Tibial artery (tissue), 4 donors: ENCODE measurements around the gene SLC24A3.
"Not testable (repeated sequence)": the region's sequence is repeated elsewhere in the genome, so short reads cannot be mapped to it uniquely, and the experiment has no call there.

Source experiments
- DNase-seq, 2 donors: peaks; one replicate each; pipeline ENCODE4 v3.0.0-alpha.2; 2019
- H3K27ac ChIP-seq, 2 donors: fragments of 200-600 bp; sonication (generic) in 1 of 2; 1 replicate in 1 of 2; 2 replicates in 1 of 2; pipeline ENCODE4 v1.5.1; 2018 to 2019; ENCODE audit warnings: mild to moderate bottlenecking in 1 of 2
- H3K27me3 ChIP-seq, 2 donors: fragments of 200-600 bp; sonication (generic) in 1 of 2; one replicate each; pipeline versions ENCODE4 v1.5.1 to v1.6.0; 2016 to 2019
- H3K36me3 ChIP-seq, 3 donors: fragments of 200-600 bp; sonication (generic) in 2 of 3; one replicate each; pipeline ENCODE4 v1.5.1; 2016 to 2019; ENCODE audit warnings: mild to moderate bottlenecking in 2 of 3
- H3K4me1 ChIP-seq, 4 donors: fragments of 200-600 bp; sonication (generic) in 2 of 4; 1 replicate in 3 of 4; 2 replicates in 1 of 4; pipeline ENCODE4 v1.5.1; 2016 to 2019
- H3K4me3 ChIP-seq, 2 donors: fragments of 200-600 bp; sonication (generic) in 1 of 2; 1 replicate in 1 of 2; 2 replicates in 1 of 2; pipeline ENCODE4 v1.5.1; 2018 to 2019; ENCODE audit warnings: mild to moderate bottlenecking in 2 of 2
- H3K9me3 ChIP-seq, 3 donors: fragments of 200-600 bp; sonication (generic) in 1 of 3; one replicate each; pipeline ENCODE4 v1.5.1; 2016 to 2019
- CTCF ChIP-seq, 2 experiments: fragments of 200-600 bp in 1 of 2; fragments of 450-650 bp in 1 of 2; IDR thresholded peaks; one replicate each; pipeline ENCODE4 v1.5.1; 2017 to 2019; ENCODE audit warnings: antibody characterized with exemption in 2 of 2, mild to moderate bottlenecking in 1 of 2, moderate library complexity in 1 of 2
- intact Hi-C: fragments of 100-400 bp; cut with DNase I; formaldehyde crosslinking; loops from one replicate; pipeline ENCODE4 v1.15.0; 2023; ENCODE audit warnings: low total_unique reads

The SLC24A3 gene

GRCh38 chr20:19749618-19750071, 537.2 kb downstream of the SLC24A3 start:
- intact Hi-C loops = no loop called here
- H3K4me1 ChIP-seq = peaks cover 0 to 18% (median 13%) of the 10 kb centered on the region in 4 donors
- H3K9me3 ChIP-seq = peaks cover 0 to 5% (median 3%) of the 10 kb centered on the region in 3 donors
- H3K27me3 ChIP-seq = no peaks in the 10 kb centered on the region
- no peak overlapping the region for H3K4me3 ChIP-seq
- no peaks in the 10 kb centered on the region for H3K36me3 ChIP-seq
- DNase-seq = no peak
- TF ChIP-seq CTCF (IDR thresholded peaks at IDR 0.05) = no peak
- H3K27ac ChIP-seq = no peak overlapping the region

GRCh38 chr20:19750101-19750606, 537.7 kb downstream of the SLC24A3 start:
- H3K27me3 ChIP-seq = no peaks in the 10 kb centered on the region
- no peaks in the 10 kb centered on the region for H3K36me3 ChIP-seq
- no peak for DNase-seq
- no peak overlapping the region for H3K27ac ChIP-seq
- TF ChIP-seq CTCF (IDR thresholded peaks at IDR 0.05) = no peak
- intact Hi-C loops = no loop called here
- peaks cover 0 to 5% (median 3%) of the 10 kb centered on the region in 3 donors for H3K9me3 ChIP-seq
- peaks cover 0 to 18% (median 13%) of the 10 kb centered on the region in 4 donors for H3K4me1 ChIP-seq
- no peak overlapping the region for H3K4me3 ChIP-seq

- intact Hi-C loops = no loop called here
- no peak for DNase-seq
- no peaks in the 10 kb centered on the region for H3K9me3 ChIP-seq
- TF ChIP-seq CTCF (IDR thresholded peaks at IDR 0.05) = no peak
- no peaks in the 10 kb centered on the region for H3K27me3 ChIP-seq
- no peak overlapping the region for H3K27ac ChIP-seq
- H3K36me3 ChIP-seq = no peaks in the 10 kb centered on the region
- H3K4me3 ChIP-seq = no peak overlapping the region
- H3K4me1 ChIP-seq = peaks cover 0 to 18% (median 13%) of the 10 kb centered on the region in 4 donors
These were observed 538.6 kb downstream of the SLC24A3 start for GRCh38 chr20:19750907-19751636.

- H3K27me3 ChIP-seq, intact Hi-C loops, H3K9me3 ChIP-seq, H3K36me3 ChIP-seq, H3K27ac ChIP-seq, H3K4me3 ChIP-seq, DNase-seq: not testable (repeated sequence)
- H3K4me1 ChIP-seq = peaks cover 0 to 25% (median 20%) of the 10 kb centered on the region in 4 donors
These were observed 541.8 kb downstream of the SLC24A3 start for GRCh38 chr20:19754201-19754600.

GRCh38 chr20:19756761-19757486, 544.5 kb downstream of the SLC24A3 start:
- peaks cover 0 to 34% (median 24%) of the 10 kb centered on the region in 4 donors for H3K4me1 ChIP-seq
- H3K27me3 ChIP-seq = no peaks in the 10 kb centered on the region
- intact Hi-C loops = loop anchor here (5.0 kb wide), 1 partner anchor 65 kb away; no protein-coding TSS in a partner anchor
- TF ChIP-seq CTCF (IDR thresholded peaks at IDR 0.05) = no peak
- H3K9me3 ChIP-seq = no peaks in the 10 kb centered on the region
- DNase-seq = no peak
- peak overlapping the region; percentile 94 to 98 for H3K27ac ChIP-seq
- peak overlapping the region; percentile 80 to 85 for H3K4me3 ChIP-seq
- H3K36me3 ChIP-seq = no peaks in the 10 kb centered on the region
